T-helper 1 cell treated with Interleukin-12 subunit alpha and Interleukin-12 subunit beta and Interleukin-4 antibody, amounts not matched to agents 30 ng/mL and 1 ng/mL, for 36 hours (primary cell): ENCODE data around the gene PCED1A. TPM values are rescaled to one million over a fixed set of nuclear protein-coding genes. Genes with fewer than 3 reads are reported as not detected.
"Not testable (repeated sequence)": the region's sequence is repeated elsewhere in the genome, so short reads cannot be mapped to it uniquely, and the experiment has no call there.

Experiments used
- intact Hi-C: fragments of 100-400 bp; cut with micrococcal nuclease; formaldehyde crosslinking; loops from one replicate; pipeline ENCODE4 v1.15.1; 2024
- total RNA-seq: library from RNA; stranded (reverse); gene quantifications from 2 replicates; pipeline ENCODE4 v1.2.3, GENCODE V29; 2022

PCED1A gene
- total RNA-seq, 1 donor from 2014 or later, result 23.0 TPM

GRCh38 chr20:2834401-2835110 lies 5.9 kb downstream of the PCED1A start:
- intact Hi-C loops, result no loop called here

GRCh38 chr20:2833761-2834160 lies 6.7 kb downstream of the PCED1A start:
- intact Hi-C loops, result no loop called here

- intact Hi-C loops, result not testable (repeated sequence)
These were observed 9.2 kb downstream of the PCED1A start for GRCh38 chr20:2831206-2831605.

GRCh38 chr20:2829376-2829775 lies 11.1 kb downstream of the PCED1A start:
- intact Hi-C loops, result no loop called here

GRCh38 chr20:2826655-2827054 lies 13.8 kb downstream of the PCED1A start:
- intact Hi-C loops, result no loop called here

GRCh38 chr20:2825761-2826160 lies 14.7 kb downstream of the PCED1A start:
- intact Hi-C loops, result no loop called here

- intact Hi-C loops, result no loop called here
These were observed 18.4 kb downstream of the PCED1A start for GRCh38 chr20:2822073-2822472.

GRCh38 chr20:2820896-2821869 lies 19.3 kb downstream of the PCED1A start:
- intact Hi-C loops, result no loop called here

- intact Hi-C loops, result no loop called here
These were observed 20.2 kb downstream of the PCED1A start for GRCh38 chr20:2820084-2820895.

GRCh38 chr20:2817891-2818595 lies 22.4 kb downstream of the PCED1A start:
- intact Hi-C loops, result no loop called here

GRCh38 chr20:2817341-2817726 lies 23.1 kb downstream of the PCED1A start:
- intact Hi-C loops, result no loop called here

GRCh38 chr20:2816583-2817340 lies 23.7 kb downstream of the PCED1A start:
- intact Hi-C loops, result no loop called here

- intact Hi-C loops, result no loop called here
These were observed 24.3 kb downstream of the PCED1A start, which contains the start of gene TMEM239 for GRCh38 chr20:2816030-2816582. Gene TMEM239, plus strand, starts transcription at chr20:2816364. Its CDS starts 191 bp downstream, at chr20:2816555.

GRCh38 chr20:2815242-2815900 lies 25.1 kb downstream of the PCED1A start:
- intact Hi-C loops, result no loop called here

GRCh38 chr20:2814587-2815051 lies 25.8 kb downstream of the PCED1A start, which contains the start of gene C20orf141:
Gene C20orf141, plus strand, starts transcription at chr20:2814987. Its CDS starts 198 bp downstream, at chr20:2815185.
- intact Hi-C loops, result no loop called here

GRCh38 chr20:2814076-2814475 lies 26.4 kb downstream of the PCED1A start:
- intact Hi-C loops, result no loop called here

- intact Hi-C loops, result no loop called here
These were observed 28.3 kb downstream of the PCED1A start for GRCh38 chr20:2812189-2812588.

GRCh38 chr20:2809690-2810089 lies 30.8 kb downstream of the PCED1A start:
- intact Hi-C loops, result no loop called here

- intact Hi-C loops, result not testable (repeated sequence)
These were observed 32.5 kb downstream of the PCED1A start for GRCh38 chr20:2807929-2808328.
